Activated T-helper 17 cell treated with anti-CD3 and anti-CD28 coated beads, Interleukin-2, amount 50 U/mL, for 72 hours (primary cell): ENCODE results near the gene SYT3. TPM values are rescaled to one million over a fixed set of nuclear protein-coding genes. Genes with fewer than 3 reads are reported as not detected.
"Not testable (repeated sequence)": the region's sequence is repeated elsewhere in the genome, so short reads cannot be mapped to it uniquely, and the experiment has no call there.

ENCODE experiments used
- ATAC-seq: fragments of 150-1000 bp; cut with Tn5 transposase; replicated peaks from 2 replicates; pipeline ENCODE4 v1.10.0; 2021; ENCODE audit warnings: mild to moderate bottlenecking, moderate library complexity
- H3K27ac Mint-ChIP-seq: one replicate; pipeline ENCODE4 v1.8.0; 2022; ENCODE audit warnings: mixed read lengths
- H3K27me3 Mint-ChIP-seq: one replicate; pipeline ENCODE4 v1.8.0; 2022; ENCODE audit warnings: mixed read lengths
- H3K36me3 Mint-ChIP-seq: one replicate; pipeline ENCODE4 v1.8.0; 2022; ENCODE audit warnings: low read depth, mild to moderate bottlenecking, mixed read lengths
- H3K4me1 Mint-ChIP-seq: one replicate; pipeline ENCODE4 v1.8.0; 2022; ENCODE audit warnings: mixed read lengths
- H3K4me3 Mint-ChIP-seq: one replicate; pipeline ENCODE4 v1.8.0; 2022; ENCODE audit warnings: mild to moderate bottlenecking, mixed read lengths
- H3K9me3 Mint-ChIP-seq: one replicate; pipeline ENCODE4 v1.8.0; 2022; ENCODE audit warnings: mixed read lengths
- total RNA-seq, 2 donors: library from RNA; stranded (reverse); gene quantifications; one replicate each; pipeline ENCODE4 v1.2.3, GENCODE V29; 2022

The SYT3 gene
- total RNA-seq, 2 donors from 2014 or later, result not detected

GRCh38 chr19:50633973-50634372, 5.7 kb downstream of the SYT3 start:
- Mint-ChIP-seq H3K27ac (no peak overlapping the region), H3K9me3 (peaks cover 11% of the 10 kb centered on the region), H3K4me3 (no peak overlapping the region), H3K4me1 (peaks cover 6% of the 10 kb centered on the region), H3K36me3 (peaks cover 13% of the 10 kb centered on the region), H3K27me3 (peaks cover 39% of the 10 kb centered on the region)
- ATAC-seq, result no peak

- Mint-ChIP-seq H3K27ac (no peak overlapping the region), H3K36me3 (peaks cover 7% of the 10 kb centered on the region), H3K4me1 (peaks cover under 1% of the 10 kb centered on the region), H3K4me3 (no peak overlapping the region), H3K27me3 (peaks cover 36% of the 10 kb centered on the region), H3K9me3 (peaks cover 11% of the 10 kb centered on the region)
- ATAC-seq, result no peak
Measured at GRCh38 chr19:50633359-50633758, 6.3 kb downstream of the SYT3 start.

- Mint-ChIP-seq H3K27me3 (peaks cover 28% of the 10 kb centered on the region), H3K36me3 (no peaks in the 10 kb centered on the region), H3K9me3 (peaks cover 11% of the 10 kb centered on the region), H3K4me1 (no peaks in the 10 kb centered on the region), H3K27ac (no peak overlapping the region), H3K4me3 (no peak overlapping the region)
- ATAC-seq, result no peak
Measured at GRCh38 chr19:50632151-50632835, 7.4 kb downstream of the SYT3 start.

- no peak overlapping the region for H3K27ac Mint-ChIP-seq
- no peak overlapping the region for H3K4me3 Mint-ChIP-seq
- H3K36me3 Mint-ChIP-seq, result no peaks in the 10 kb centered on the region
- ATAC-seq, result no peak
- H3K4me1 Mint-ChIP-seq, result no peaks in the 10 kb centered on the region
- H3K27me3 Mint-ChIP-seq, result peaks cover 22% of the 10 kb centered on the region
- peaks cover 7% of the 10 kb centered on the region for H3K9me3 Mint-ChIP-seq
Measured at GRCh38 chr19:50629801-50630200, 9.9 kb downstream of the SYT3 start.

GRCh38 chr19:50629194-50629593, 10.5 kb downstream of the SYT3 start:
- Mint-ChIP-seq H3K9me3 (peaks cover 6% of the 10 kb centered on the region), H3K4me3 (no peak overlapping the region), H3K27ac (no peak overlapping the region), H3K36me3 (no peaks in the 10 kb centered on the region), H3K27me3 (peaks cover 22% of the 10 kb centered on the region), H3K4me1 (no peaks in the 10 kb centered on the region)
- no peak for ATAC-seq

GRCh38 chr19:50628551-50628950, 11.1 kb downstream of the SYT3 start:
- H3K9me3 Mint-ChIP-seq, result peaks cover 3% of the 10 kb centered on the region
- no peaks in the 10 kb centered on the region for H3K4me1 Mint-ChIP-seq
- H3K4me3 Mint-ChIP-seq, result no peak overlapping the region
- ATAC-seq, result no peak
- H3K27ac Mint-ChIP-seq, result no peak overlapping the region
- H3K36me3 Mint-ChIP-seq, result no peaks in the 10 kb centered on the region
- peaks cover 22% of the 10 kb centered on the region for H3K27me3 Mint-ChIP-seq

GRCh38 chr19:50628146-50628545, 11.5 kb downstream of the SYT3 start:
- peaks cover 22% of the 10 kb centered on the region for H3K27me3 Mint-ChIP-seq
- no peak for ATAC-seq
- H3K4me3 Mint-ChIP-seq, result no peak overlapping the region
- H3K4me1 Mint-ChIP-seq, result no peaks in the 10 kb centered on the region
- H3K27ac Mint-ChIP-seq, result no peak overlapping the region
- H3K36me3 Mint-ChIP-seq, result no peaks in the 10 kb centered on the region
- H3K9me3 Mint-ChIP-seq, result no peaks in the 10 kb centered on the region

- Mint-ChIP-seq H3K4me3 (no peak overlapping the region), H3K4me1 (no peaks in the 10 kb centered on the region), H3K27ac (no peak overlapping the region), H3K36me3 (no peaks in the 10 kb centered on the region), H3K9me3 (no peaks in the 10 kb centered on the region), H3K27me3 (peaks cover 22% of the 10 kb centered on the region)
- ATAC-seq, result no peak
Measured at GRCh38 chr19:50626795-50627194, 12.9 kb downstream of the SYT3 start.

- no peaks in the 10 kb centered on the region for H3K36me3 Mint-ChIP-seq
- H3K4me1 Mint-ChIP-seq, result no peaks in the 10 kb centered on the region
- H3K27me3 Mint-ChIP-seq, result peaks cover 22% of the 10 kb centered on the region
- ATAC-seq, result no peak
- no peak overlapping the region for H3K4me3 Mint-ChIP-seq
- H3K27ac Mint-ChIP-seq, result no peak overlapping the region
- no peaks in the 10 kb centered on the region for H3K9me3 Mint-ChIP-seq
Measured at GRCh38 chr19:50626011-50626410, 13.7 kb downstream of the SYT3 start.

GRCh38 chr19:50624949-50625600, 14.6 kb downstream of the SYT3 start:
- no peaks in the 10 kb centered on the region for H3K36me3 Mint-ChIP-seq
- no peak overlapping the region for H3K4me3 Mint-ChIP-seq
- H3K27ac Mint-ChIP-seq, result no peak overlapping the region
- peaks cover 15% of the 10 kb centered on the region for H3K27me3 Mint-ChIP-seq
- H3K4me1 Mint-ChIP-seq, result no peaks in the 10 kb centered on the region
- H3K9me3 Mint-ChIP-seq, result no peaks in the 10 kb centered on the region
- ATAC-seq, result no peak

GRCh38 chr19:50620394-50620906, 19.2 kb downstream of the SYT3 start:
- not testable (repeated sequence) for H3K27me3 Mint-ChIP-seq, H3K27ac Mint-ChIP-seq, H3K4me1 Mint-ChIP-seq, H3K9me3 Mint-ChIP-seq, ATAC-seq, H3K4me3 Mint-ChIP-seq, H3K36me3 Mint-ChIP-seq

- not testable (repeated sequence) for ATAC-seq, H3K9me3 Mint-ChIP-seq, H3K27me3 Mint-ChIP-seq, H3K4me1 Mint-ChIP-seq, H3K27ac Mint-ChIP-seq, H3K36me3 Mint-ChIP-seq, H3K4me3 Mint-ChIP-seq
Measured at GRCh38 chr19:50619184-50619583, 20.5 kb downstream of the SYT3 start.

GRCh38 chr19:50618379-50618778, 21.3 kb downstream of the SYT3 start:
- H3K9me3 Mint-ChIP-seq, result not testable (repeated sequence)

GRCh38 chr19:50612504-50613404, 26.9 kb downstream of the SYT3 start:
- not testable (repeated sequence) for H3K9me3 Mint-ChIP-seq, H3K27me3 Mint-ChIP-seq, ATAC-seq, H3K36me3 Mint-ChIP-seq, H3K4me1 Mint-ChIP-seq, H3K4me3 Mint-ChIP-seq, H3K27ac Mint-ChIP-seq

More at GRCh38 chr19:50618379-50618778, 21.3 kb downstream of the SYT3 start:
- H3K27ac Mint-ChIP-seq, H3K27me3 Mint-ChIP-seq, ATAC-seq, H3K36me3 Mint-ChIP-seq, H3K4me3 Mint-ChIP-seq, H3K4me1 Mint-ChIP-seq: not testable (repeated sequence)
